ENCODE results near the gene IRAK1.
A peak's percentile ranks its signal among the peaks of the same experiment; 100 is the strongest.
"Not testable (repeated sequence)": the region's sequence is repeated elsewhere in the genome, so short reads cannot be mapped to it uniquely, and the experiment has no call there.

Gene IRAK1

GRCh38 chrX:154004315-154004714 is 15.4 kb downstream of the IRAK1 start:
- FAIRE-seq (peak; percentile 73), DNase-seq (ENCODE audit: extremely low spot score, insufficient read length, low read depth) (no peak)

GRCh38 chrX:154002215-154002719 is 17.4 kb downstream of the IRAK1 start:
- FAIRE-seq = peak; percentile 96
- no peak for DNase-seq (ENCODE audit: extremely low spot score, insufficient read length, low read depth)

- DNase-seq (ENCODE audit: extremely low spot score, insufficient read length, low read depth) = no peak
- no peak for FAIRE-seq
These were observed 19.7 kb downstream of the IRAK1 start for GRCh38 chrX:154000051-154000450.

- DNase-seq (ENCODE audit: extremely low spot score, insufficient read length, low read depth) (no peak), FAIRE-seq (no peak)
These were observed 20.2 kb downstream of the IRAK1 start for GRCh38 chrX:153999359-154000037.

GRCh38 chrX:153995504-153995903 is 24.2 kb downstream of the IRAK1 start:
- no peak for FAIRE-seq

GRCh38 chrX:153994398-153994797 is 25.3 kb downstream of the IRAK1 start:
- DNase-seq (ENCODE audit: extremely low spot score, insufficient read length, low read depth); FAIRE-seq: not testable (repeated sequence)

More at GRCh38 chrX:153995504-153995903, 24.2 kb downstream of the IRAK1 start:
- no peak for DNase-seq (ENCODE audit: extremely low spot score, insufficient read length, low read depth)

- FAIRE-seq (no peak), DNase-seq (ENCODE audit: extremely low spot score, insufficient read length, low read depth) (no peak)
These were observed 25.7 kb downstream of the IRAK1 start for GRCh38 chrX:153993978-153994377.

- DNase-seq (ENCODE audit: extremely low spot score, insufficient read length, low read depth) (no peak), FAIRE-seq (no peak)
These were observed 26.6 kb downstream of the IRAK1 start for GRCh38 chrX:153993079-153993478.

GRCh38 chrX:153992180-153992579 is 27.5 kb downstream of the IRAK1 start:
- no peak for DNase-seq (ENCODE audit: extremely low spot score, insufficient read length, low read depth)
- no peak for FAIRE-seq

GRCh38 chrX:153991013-153991580 is 28.6 kb downstream of the IRAK1 start:
- DNase-seq (ENCODE audit: extremely low spot score, insufficient read length, low read depth) = no peak
- FAIRE-seq = no peak

GRCh38 chrX:153989973-153990655 is 29.6 kb downstream of the IRAK1 start:
- DNase-seq (ENCODE audit: extremely low spot score, insufficient read length, low read depth) (no peak), FAIRE-seq (no peak)

- FAIRE-seq (no peak), DNase-seq (ENCODE audit: extremely low spot score, insufficient read length, low read depth) (no peak)
These were observed 31.2 kb downstream of the IRAK1 start for GRCh38 chrX:153988493-153988892.

GRCh38 chrX:153984351-153985178 is 35.1 kb downstream of the IRAK1 start:
- DNase-seq (ENCODE audit: extremely low spot score, insufficient read length, low read depth) (no peak), FAIRE-seq (no peak)

- DNase-seq (ENCODE audit: extremely low spot score, insufficient read length, low read depth) (no peak), FAIRE-seq (peak; percentile 76)
These were observed 36.3 kb downstream of the IRAK1 start for GRCh38 chrX:153983321-153983801.

- no peak for DNase-seq (ENCODE audit: extremely low spot score, insufficient read length, low read depth)
- FAIRE-seq = no peak
These were observed 37.8 kb downstream of the IRAK1 start for GRCh38 chrX:153981771-153982533.

GRCh38 chrX:153981231-153981630 is 38.5 kb downstream of the IRAK1 start:
- DNase-seq (ENCODE audit: extremely low spot score, insufficient read length, low read depth) = no peak
- peak; percentile 68 for FAIRE-seq

GRCh38 chrX:153980394-153980793 is 39.3 kb downstream of the IRAK1 start:
- not testable (repeated sequence) for DNase-seq (ENCODE audit: extremely low spot score, insufficient read length, low read depth)
- FAIRE-seq = peak; percentile 97

- DNase-seq (ENCODE audit: extremely low spot score, insufficient read length, low read depth) (no peak), FAIRE-seq (peak; percentile 59)
These were observed 44.9 kb downstream of the IRAK1 start for GRCh38 chrX:153974726-153975286.
